ENCODE results near the gene KIF16B. TPM values are rescaled to one million over a fixed set of nuclear protein-coding genes. Genes with fewer than 3 reads are reported as not detected.

The KIF16B gene
- total RNA-seq, 1 donor from 2014 or later: 7.2 TPM

DNA sequence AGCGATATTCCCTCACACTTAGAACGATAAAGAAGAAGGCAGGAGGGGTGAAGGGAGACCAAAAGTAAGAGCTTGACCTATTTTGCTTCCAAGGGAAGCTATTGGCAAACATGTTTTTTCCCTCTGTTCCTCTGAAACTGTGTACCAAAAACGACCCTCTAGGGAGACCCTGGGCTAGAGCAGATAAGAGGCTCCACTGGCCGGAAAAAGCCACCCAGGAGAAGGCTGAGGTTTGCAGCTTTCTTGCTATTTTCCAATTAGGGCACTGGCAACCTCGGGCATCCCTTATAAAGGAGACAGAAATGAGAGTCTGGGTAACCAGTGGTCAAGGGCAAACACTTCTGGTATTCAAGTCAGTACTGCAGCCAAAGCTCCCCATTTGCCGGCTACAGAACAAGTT lies 168.0 kb downstream of the KIF16B start:
- no peak for DNase-seq (ENCODE audit: low read depth, low spot score)

DNA sequence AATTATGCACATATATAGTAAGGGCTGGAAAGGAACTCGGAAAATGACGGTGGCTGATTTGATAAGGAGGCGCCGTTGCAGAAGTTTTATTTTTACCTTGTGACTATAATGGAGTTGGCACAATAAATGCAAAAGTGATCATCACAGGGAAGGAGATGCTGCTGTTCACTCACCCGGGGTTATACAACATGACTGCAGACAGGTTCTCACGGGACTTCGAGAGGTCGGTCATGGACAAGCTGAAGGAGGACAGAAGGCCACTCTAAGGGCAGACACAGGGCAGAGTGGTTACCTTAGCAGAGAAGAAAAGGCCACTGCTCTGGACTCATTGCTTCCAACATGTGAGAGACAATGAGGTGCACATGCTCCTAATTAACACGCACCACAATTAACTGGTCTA lies 168.6 kb downstream of the KIF16B start:
- DNase-seq (ENCODE audit: low read depth, low spot score): no peak

- no peak for DNase-seq (ENCODE audit: low read depth, low spot score)
Measured at GRCh38 chr20:16404171-16404570, 169.1 kb downstream of the KIF16B start.

DNA sequence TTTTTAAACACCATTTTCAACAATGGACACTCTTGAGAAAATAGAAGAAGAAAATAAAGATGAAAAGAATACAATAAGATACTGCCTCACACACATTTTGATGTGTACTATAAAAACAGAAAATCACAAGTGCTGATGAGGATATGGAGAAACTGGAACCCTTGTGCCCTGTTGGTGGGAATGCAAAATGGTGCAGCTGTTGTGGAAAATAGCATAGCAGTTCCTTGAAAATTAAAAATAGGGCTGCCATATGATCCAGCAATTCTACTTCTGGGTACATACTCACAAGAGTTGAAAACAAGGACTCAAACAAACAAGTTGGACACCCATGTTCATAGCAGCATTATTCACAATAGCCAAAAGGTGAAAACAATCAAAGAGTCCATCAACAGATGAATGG lies 173.0 kb downstream of the KIF16B start:
- DNase-seq (ENCODE audit: low read depth, low spot score): no peak

DNA sequence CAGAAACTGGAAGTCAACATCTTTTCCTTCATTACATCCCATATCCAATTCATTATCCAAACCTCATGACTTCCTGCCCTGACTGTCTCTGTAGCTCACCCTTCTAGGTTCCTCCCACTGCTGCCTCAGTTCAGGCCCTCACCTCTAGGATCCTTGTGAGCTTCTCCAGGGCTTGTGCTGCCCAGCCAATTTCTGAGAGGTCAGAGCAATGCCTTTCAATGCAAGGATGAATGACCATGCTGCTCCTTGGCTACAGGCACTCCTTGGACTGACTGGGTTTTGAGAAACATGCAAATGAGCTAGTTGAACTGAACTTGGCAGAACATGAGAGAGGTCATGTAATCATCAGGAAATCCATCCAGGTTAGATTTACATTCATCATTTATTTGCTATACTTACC lies 173.4 kb downstream of the KIF16B start:
- DNase-seq (ENCODE audit: low read depth, low spot score): no peak

DNA sequence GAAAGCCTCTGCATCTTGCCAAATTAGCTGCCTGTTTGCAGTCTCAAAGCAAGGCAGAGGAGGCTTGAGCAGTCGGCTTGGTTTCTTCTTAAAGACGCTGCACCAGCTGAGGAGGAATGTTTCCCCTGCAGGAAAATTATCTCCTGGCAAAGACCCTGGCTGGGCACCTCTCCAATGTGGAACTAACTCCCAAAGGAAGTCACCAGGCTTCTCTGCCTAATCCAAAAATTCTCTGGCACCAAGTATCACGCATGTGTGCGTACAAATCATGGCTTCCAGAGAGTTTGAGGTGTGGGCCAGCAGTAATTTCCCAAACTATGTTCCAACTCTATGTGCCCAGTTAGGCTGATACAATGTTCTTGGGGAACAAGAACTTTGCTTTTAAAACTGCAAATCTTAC lies 176.2 kb downstream of the KIF16B start:
- no peak for DNase-seq (ENCODE audit: low read depth, low spot score)

GRCh38 chr20:16395366-16395765 lies 177.9 kb downstream of the KIF16B start:
- DNase-seq (ENCODE audit: low read depth, low spot score): no peak

DNA sequence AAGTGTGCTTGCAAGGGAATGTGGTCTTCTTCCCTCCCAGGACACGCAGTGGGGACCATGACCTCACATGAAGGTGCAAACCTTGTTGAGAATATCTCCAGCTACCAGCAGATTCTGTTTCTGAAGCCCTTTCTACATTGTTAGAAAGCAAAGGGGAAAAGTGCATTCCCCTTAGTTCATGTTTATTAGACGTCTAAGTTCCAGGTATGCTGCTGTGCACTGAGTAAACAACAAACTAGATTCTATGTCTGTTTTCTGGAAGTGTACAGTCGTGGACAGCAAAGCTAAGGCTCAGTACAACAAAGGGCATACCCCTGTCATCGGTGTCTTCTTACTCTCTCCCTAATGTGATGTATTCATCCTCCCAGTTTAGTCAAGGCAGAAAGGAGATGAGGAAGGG lies 178.5 kb downstream of the KIF16B start:
- DNase-seq (ENCODE audit: low read depth, low spot score): no peak

DNA sequence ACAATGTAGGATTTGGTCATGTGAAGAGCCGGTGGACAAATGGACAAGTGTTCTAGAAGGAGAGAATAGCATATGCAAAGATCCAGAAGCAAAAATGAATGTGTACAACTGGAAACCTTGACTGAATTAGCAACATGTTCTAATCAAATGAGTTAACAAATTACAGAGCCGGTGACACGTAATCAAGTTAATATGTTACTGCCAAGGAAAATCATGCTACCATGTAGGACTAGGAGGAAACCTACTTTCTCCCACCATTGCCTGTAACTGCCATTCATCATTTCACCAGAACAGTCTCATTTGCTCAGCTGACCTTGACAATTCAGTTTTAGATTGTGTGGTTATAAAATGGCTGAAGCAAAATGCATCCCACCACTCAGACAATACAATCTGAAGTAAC lies 179.4 kb downstream of the KIF16B start:
- DNase-seq (ENCODE audit: low read depth, low spot score): no peak

- DNase-seq (ENCODE audit: low read depth, low spot score): no peak
Measured at GRCh38 chr20:16393297-16393696, 180.0 kb downstream of the KIF16B start.

DNA sequence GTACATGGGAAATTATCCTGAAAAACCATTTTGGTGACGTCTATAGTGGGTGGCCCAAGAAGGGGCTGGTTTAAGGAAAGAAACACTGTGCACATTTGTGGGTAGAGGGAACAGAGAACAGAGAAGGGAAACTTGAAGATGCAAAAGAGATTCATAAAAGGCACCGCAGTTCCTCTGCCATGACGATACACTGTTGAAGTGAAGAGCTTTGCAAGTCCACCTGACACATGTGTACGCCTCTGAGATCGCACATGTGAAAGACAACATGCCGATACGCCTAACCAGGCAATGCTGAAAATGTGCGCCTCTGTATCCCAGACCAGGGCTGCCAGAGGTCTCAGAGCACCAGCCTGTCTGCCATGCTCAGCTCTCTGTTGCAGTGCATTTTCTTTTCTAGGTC lies 180.9 kb downstream of the KIF16B start:
- no peak for DNase-seq (ENCODE audit: low read depth, low spot score)

DNA sequence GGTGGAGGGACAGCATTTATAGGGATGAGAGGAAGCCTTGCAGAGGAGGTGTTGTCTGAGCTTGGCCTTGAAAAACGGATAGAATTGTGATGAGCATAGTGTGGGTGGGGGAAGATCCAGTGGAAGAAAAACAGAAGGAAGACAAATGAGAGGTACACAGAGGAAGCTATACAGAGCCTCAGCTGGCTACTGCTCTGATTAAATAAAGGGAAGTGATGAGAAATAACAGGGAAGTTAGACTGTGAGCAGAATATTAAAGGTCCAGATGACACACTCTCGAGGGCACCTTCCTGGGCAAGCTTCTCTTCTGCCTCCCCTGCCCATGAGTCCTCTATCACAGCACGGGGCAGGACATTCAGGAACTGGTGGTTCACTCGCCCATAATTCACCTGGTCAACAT lies 182.3 kb downstream of the KIF16B start:
- no peak for DNase-seq (ENCODE audit: low read depth, low spot score)

GRCh38 chr20:16388731-16389130 lies 184.5 kb downstream of the KIF16B start:
- DNase-seq (ENCODE audit: low read depth, low spot score): no peak

DNA sequence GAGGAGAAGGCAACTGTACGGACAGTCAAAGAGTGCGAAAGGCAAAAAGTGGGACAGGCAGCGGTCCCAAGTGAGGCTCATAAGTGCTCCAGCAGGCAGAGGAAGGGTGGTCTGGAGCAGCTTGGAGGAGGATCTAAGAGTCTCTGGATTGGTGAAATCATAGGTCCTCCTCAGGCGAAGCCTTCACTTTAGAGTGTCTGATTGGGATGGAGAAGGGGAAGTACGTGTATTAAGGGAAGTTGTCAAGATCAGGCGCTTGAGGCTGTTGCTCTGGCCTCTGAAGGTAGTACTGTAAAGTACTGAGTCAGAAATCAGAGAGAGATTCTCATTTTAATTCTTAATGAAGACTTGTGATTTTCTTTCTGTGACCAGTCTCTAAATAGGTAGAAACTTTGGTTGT lies 185.6 kb downstream of the KIF16B start:
- no peak for DNase-seq (ENCODE audit: low read depth, low spot score)

DNA sequence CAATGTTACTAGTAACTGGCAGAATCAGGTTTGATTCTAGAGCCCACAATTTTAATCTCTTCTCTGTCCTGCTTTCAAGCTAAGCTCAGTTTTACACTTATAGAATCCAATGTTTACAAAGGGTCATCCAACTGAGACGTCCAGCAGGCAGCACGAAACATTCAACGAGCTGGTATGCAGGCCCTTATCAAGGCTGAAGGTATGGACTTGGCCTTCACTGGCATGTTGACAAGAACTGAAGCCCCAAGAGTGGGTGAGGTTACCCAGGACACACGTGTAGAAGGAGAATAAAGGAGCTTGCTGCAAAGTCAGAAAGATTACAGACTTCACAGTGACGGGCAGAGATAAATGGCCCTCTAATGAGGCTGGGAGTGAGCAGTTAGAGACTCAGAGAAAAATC lies 187.4 kb downstream of the KIF16B start:
- DNase-seq (ENCODE audit: low read depth, low spot score): no peak

DNA sequence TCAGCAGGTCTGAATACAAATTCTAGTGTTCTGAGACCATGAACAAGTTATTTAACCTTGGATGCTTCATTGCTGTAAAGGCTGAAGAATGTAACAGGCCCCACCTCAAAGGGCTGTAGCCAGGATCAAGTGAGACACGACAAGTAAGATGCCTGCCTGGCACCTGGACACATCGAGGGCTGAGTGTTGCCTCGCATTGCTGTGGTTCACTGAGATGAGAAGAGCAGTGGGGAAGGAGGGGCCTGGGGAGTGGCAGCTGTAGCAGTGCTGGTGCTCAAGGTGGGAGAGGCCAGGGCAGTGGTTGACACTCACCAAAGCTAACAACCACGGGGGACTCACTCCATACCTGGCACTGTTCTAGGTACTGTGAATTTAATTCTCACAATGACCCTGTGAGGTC lies 187.8 kb downstream of the KIF16B start:
- no peak for DNase-seq (ENCODE audit: low read depth, low spot score)

GRCh38 chr20:16381444-16381843 lies 191.8 kb downstream of the KIF16B start:
- DNase-seq (ENCODE audit: low read depth, low spot score): no peak

GRCh38 chr20:16378712-16379370 lies 194.4 kb downstream of the KIF16B start:
- DNase-seq (ENCODE audit: low read depth, low spot score): no peak

DNA sequence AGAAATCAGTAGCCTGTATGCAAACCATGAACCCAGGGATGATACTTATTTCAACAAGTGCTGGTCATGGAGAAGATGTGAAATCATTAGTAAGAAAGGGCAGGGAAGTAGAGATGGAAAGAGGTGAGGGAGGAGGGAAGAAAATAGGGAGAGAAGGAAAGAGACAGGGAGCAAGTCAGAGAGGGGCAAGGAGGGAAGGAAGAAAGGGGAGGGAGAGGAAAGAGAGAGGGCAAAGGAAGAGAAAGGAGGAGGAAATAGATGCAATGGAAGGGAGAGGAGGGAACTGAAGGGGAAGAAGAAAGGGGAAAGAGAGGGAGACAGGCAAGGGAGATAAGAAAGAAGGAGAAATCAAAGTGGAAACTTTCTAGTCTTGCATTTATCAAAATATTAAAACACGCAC lies 195.1 kb downstream of the KIF16B start:
- no peak for DNase-seq (ENCODE audit: low read depth, low spot score)

DNA sequence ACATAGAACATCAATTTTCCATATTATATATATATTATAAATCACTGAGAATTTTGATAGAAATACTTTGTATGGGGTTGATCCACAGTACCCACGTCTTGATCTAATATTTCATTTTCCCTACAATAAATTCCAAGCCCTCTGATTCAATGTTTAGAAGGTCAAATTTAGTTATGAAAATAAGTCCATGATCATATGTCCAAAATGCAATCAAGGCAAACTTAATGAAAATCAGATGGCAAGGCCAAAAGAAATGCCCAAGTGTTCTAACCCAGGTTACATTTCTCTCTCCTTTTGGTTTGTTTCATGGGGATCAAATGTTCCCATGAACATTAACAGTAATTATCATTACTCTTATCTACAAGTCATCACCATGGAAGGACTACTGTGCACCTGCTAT lies 203.8 kb downstream of the KIF16B start:
- no peak for DNase-seq (ENCODE audit: low read depth, low spot score)

GRCh38 chr20:16368645-16369292 lies 204.5 kb downstream of the KIF16B start:
- DNase-seq (ENCODE audit: low read depth, low spot score): no peak

DNA sequence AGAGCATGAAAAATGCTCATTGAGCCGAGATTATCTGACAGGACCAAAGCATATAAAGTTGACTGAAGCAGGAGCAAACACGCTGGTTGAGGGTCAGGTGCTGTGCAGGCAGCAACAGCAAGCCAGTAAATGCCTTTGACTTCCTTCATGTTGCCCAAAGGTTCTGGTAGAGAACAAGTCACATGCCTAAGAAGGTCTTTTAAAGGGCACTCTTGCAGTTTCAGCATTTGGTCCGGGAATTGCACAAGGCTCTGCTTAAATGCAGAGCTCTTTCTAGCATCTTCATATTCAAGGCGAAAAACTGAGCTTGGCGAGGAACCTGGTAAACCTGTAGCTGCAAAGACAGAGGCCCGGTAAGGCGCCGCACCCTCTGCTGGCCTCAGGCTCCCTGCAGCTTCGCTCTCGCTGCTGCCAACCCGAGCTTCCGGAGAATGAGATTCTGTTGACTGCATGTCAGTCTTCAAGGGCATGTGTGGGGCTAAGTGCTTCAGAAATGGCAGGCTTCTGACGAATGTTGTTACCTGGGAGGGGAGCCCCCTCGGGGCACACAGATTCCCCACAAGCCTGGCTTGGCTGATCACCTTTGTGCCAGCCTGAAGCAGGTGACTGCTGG lies 205.2 kb downstream of the KIF16B start:
- no peak for DNase-seq (ENCODE audit: low read depth, low spot score)

- DNase-seq (ENCODE audit: low read depth, low spot score): no peak
Measured at GRCh38 chr20:16366529-16366928, 206.7 kb downstream of the KIF16B start.
